A673 (cell line): ENCODE results near the gene APEH. TPM values are rescaled to one million over a fixed set of nuclear protein-coding genes. Genes with fewer than 3 reads are reported as not detected.

Source experiments
- BruUV-seq: library from RNA; stranded (reverse); fragments of 400-500 nt; replicated peaks from 2 replicates; lab custom pipeline; 2021; lab: Mats Ljungman, UMichigan
- CTCF ChIA-PET: fragments of 300-600 bp; sonication (Branson Sonifier 250); formaldehyde crosslinking; loops from one replicate; lab custom pipeline; 2022; ENCODE audit warnings: antibody characterized with exemption; lab: Charles Lee
- POLR2A ChIA-PET: fragments of 300-600 bp; sonication (Branson Sonifier 250); formaldehyde crosslinking; loops from one replicate; lab custom pipeline; 2022; ENCODE audit warnings: antibody characterized with exemption; ENCODE audit not compliant: low non-redundant PET; lab: Charles Lee
- DNase-seq: peaks from one replicate; pipeline ENCODE4 v3.0.0-alpha.2; 2015; ENCODE audit warnings: low spot score
- H3K27ac ChIP-seq: fragments of 200-600 bp; sonication (generic); 2 replicates; pipeline ENCODE4 v1.5.1; 2016; ENCODE audit warnings: mixed run types, low read depth, mild to moderate bottlenecking, mixed read lengths, antibody characterized with exemption, low read length; ENCODE audit not compliant: poor library complexity, severe bottlenecking
- H3K27me3 ChIP-seq: fragments of 200-600 bp; sonication (generic); replicated peaks from 2 replicates; pipeline ENCODE4 v1.6.1; 2017; ENCODE audit warnings: mixed run types, low read depth, mild to moderate bottlenecking, mixed read lengths, antibody characterized with exemption, low read length; ENCODE audit not compliant: insufficient read depth, poor library complexity
- H3K36me3 ChIP-seq: fragments of 200-600 bp; sonication (generic); 2 replicates; pipeline ENCODE4 v1.6.1; 2016; ENCODE audit warnings: mixed run types, mild to moderate bottlenecking, mixed read lengths, antibody characterized with exemption, low read length; ENCODE audit not compliant: insufficient read depth, poor library complexity, severe bottlenecking
- H3K4me1 ChIP-seq: fragments of 200-600 bp; sonication (generic); 2 replicates; pipeline ENCODE4 v1.6.1; 2017; ENCODE audit warnings: mixed run types, mild to moderate bottlenecking, mixed read lengths, antibody characterized with exemption, low read length; ENCODE audit not compliant: insufficient read depth, poor library complexity, severe bottlenecking
- H3K4me3 ChIP-seq: fragments of 200-600 bp; sonication (generic); 2 replicates; pipeline ENCODE4 v1.5.1; 2016; ENCODE audit warnings: low read depth, mixed run types, mild to moderate bottlenecking, mixed read lengths, low read length; ENCODE audit not compliant: poor library complexity, severe bottlenecking
- H3K9me3 ChIP-seq: fragments of 200-600 bp; sonication (generic); 2 replicates; pipeline ENCODE4 v1.6.1; 2016; ENCODE audit warnings: mixed run types, low read depth, mild to moderate bottlenecking, mixed read lengths, antibody characterized with exemption, low read length; ENCODE audit not compliant: poor library complexity, severe bottlenecking
- EZH2 ChIP-seq: fragments of 200-600 bp; sonication (generic); IDR thresholded peaks from 2 replicates; pipeline ENCODE4 v1.6.1; 2017; ENCODE audit warnings: borderline replicate concordance, low read depth, mild to moderate bottlenecking, mixed read lengths, antibody characterized with exemption, low read length; ENCODE audit not compliant: poor library complexity, severe bottlenecking
- intact Hi-C: fragments of 100-400 bp; cut with micrococcal nuclease; formaldehyde crosslinking; loops from one replicate; pipeline ENCODE4 v1.10.0; 2022; ENCODE audit not compliant: unreplicated experiment
- total RNA-seq: library from RNA; stranded (reverse); gene quantifications from 2 replicates; pipeline ENCODE4 v1.2.3, GENCODE V29; 2021
- TF ChIP-seq, protein P1 (sequence below): fragments of 300-800, 200-600 bp; sonication (generic); conservative IDR thresholded peaks from 2 replicates; pipeline ENCODE4 v1.5.1; 2017; ENCODE audit warnings: low read depth, mild to moderate bottlenecking, antibody characterized with exemption, low read length, moderate library complexity, mixed read lengths

Gene APEH
- total RNA-seq, 1 experiment from 2014 or later, result 64.9 TPM

DNA sequence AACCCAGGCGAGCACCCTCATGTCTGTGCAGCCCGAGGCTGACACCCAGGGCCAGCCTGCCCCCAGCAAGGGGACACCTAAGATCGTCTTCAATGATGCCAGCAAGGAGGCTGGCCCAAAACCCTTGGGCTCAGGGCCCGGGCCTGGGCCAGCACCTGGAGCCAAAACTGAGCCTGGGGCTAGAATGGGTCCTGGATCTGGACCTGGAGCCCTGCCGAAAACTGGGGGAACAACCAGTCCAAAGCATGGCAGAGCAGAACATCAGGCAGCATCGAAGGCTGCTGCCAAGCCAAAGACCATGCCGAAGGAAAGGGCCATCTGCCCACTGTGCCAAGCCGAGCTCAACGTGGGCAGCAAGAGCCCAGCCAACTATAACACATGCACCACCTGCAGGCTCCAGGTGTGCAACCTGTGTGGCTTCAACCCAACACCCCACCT, 31.4 kb upstream of the APEH start:
- Histone ChIP-seq H3K9me3 (no peaks in the 10 kb centered on the region), H3K4me1 (no peaks in the 10 kb centered on the region), H3K27ac (no peak overlapping the region), H3K4me3 (no peak overlapping the region), H3K27me3 (no peaks in the 10 kb centered on the region), H3K36me3 (no peaks in the 10 kb centered on the region)
- no TSS peak for BruUV-seq
- DNase-seq, result no peak
- CTCF ChIA-PET, result no interaction called here
- POLR2A ChIA-PET, result no interaction called here
- no peak for TF ChIP-seq EZH2
- TF ChIP-seq, protein P1, sequence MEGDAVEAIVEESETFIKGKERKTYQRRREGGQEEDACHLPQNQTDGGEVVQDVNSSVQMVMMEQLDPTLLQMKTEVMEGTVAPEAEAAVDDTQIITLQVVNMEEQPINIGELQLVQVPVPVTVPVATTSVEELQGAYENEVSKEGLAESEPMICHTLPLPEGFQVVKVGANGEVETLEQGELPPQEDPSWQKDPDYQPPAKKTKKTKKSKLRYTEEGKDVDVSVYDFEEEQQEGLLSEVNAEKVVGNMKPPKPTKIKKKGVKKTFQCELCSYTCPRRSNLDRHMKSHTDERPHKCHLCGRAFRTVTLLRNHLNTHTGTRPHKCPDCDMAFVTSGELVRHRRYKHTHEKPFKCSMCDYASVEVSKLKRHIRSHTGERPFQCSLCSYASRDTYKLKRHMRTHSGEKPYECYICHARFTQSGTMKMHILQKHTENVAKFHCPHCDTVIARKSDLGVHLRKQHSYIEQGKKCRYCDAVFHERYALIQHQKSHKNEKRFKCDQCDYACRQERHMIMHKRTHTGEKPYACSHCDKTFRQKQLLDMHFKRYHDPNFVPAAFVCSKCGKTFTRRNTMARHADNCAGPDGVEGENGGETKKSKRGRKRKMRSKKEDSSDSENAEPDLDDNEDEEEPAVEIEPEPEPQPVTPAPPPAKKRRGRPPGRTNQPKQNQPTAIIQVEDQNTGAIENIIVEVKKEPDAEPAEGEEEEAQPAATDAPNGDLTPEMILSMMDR, result no peak
- intact Hi-C loops, result no loop called here

DNA sequence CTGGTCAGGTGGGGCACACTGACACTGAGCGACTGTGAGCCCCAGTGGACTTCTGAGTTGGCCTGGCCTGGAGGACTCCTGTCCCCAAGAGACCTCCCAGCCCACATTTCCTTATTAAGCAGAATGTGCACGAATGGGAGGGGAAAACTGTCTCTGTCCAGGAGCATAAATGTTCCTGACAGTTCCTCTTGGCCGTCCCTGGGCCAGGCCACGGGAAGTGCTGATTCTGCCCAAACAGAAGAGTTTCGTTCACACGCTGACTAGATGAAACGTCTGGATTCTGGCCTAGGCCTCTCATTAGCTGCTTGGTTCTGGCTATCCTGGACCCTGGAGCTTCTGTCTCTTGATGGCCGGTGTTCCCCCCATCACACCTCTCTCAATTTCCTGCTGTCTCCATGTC, 29.5 kb upstream of the APEH start:
- TF ChIP-seq, protein P1, result no peak
- TF ChIP-seq EZH2, result no peak
- no TSS peak for BruUV-seq
- no peak overlapping the region for H3K4me3 ChIP-seq
- H3K9me3 ChIP-seq, result no peaks in the 10 kb centered on the region
- ChIA-PET CTCF (no interaction called here), POLR2A (no interaction called here)
- no peaks in the 10 kb centered on the region for H3K4me1 ChIP-seq
- H3K27ac ChIP-seq, result no peak overlapping the region
- intact Hi-C loops, result no loop called here
- H3K27me3 ChIP-seq, result no peaks in the 10 kb centered on the region
- H3K36me3 ChIP-seq, result no peaks in the 10 kb centered on the region
- DNase-seq, result no peak

DNA sequence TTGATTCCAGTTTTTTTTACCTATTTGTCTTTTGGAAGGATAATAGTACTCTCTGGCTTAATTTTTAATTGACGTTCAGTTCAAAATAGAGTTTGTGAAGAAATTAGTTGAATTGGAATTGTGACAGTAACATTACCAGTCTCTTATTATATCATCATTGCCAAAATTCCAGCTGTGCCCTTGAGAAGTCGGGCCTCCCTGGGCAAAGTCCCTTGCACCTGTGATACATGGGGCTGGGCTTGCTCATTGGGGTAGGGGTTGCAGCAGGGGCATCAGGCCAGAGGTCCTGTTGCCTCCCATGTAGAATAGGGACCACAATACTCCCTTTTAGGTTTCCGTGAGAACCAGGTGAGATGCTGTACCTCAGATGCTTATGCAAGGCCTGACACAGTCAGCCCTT, 27.9 kb upstream of the APEH start:
- Histone ChIP-seq H3K4me3 (no peak overlapping the region), H3K9me3 (no peaks in the 10 kb centered on the region), H3K4me1 (no peaks in the 10 kb centered on the region), H3K36me3 (no peaks in the 10 kb centered on the region), H3K27me3 (no peaks in the 10 kb centered on the region), H3K27ac (no peak overlapping the region)
- ChIA-PET POLR2A (no interaction called here), CTCF (no interaction called here)
- no TSS peak for BruUV-seq
- DNase-seq, result no peak
- TF ChIP-seq EZH2, result no peak
- TF ChIP-seq, protein P1, result no peak
- intact Hi-C loops, result no loop called here
